Measurements from ENCODE around the gene CCDC69. TPM values are rescaled to one million over a fixed set of nuclear protein-coding genes. Genes with fewer than 3 reads are reported as not detected.

The CCDC69 gene
- total RNA-seq, 1 donor from 2014 or later, result 167 TPM

GRCh38 chr5:151155775-151156506 is 68.0 kb downstream of the CCDC69 start:
- no peaks in the 10 kb centered on the region for H3K27me3 ChIP-seq (ENCODE audit: low read depth)
- intact Hi-C loops (cut with micrococcal nuclease), result no loop called here
- no peaks in the 10 kb centered on the region for H3K9me3 ChIP-seq (replicated peaks)
- H3K4me3 ChIP-seq, result peak overlapping the region; percentile 88
- peaks cover 77% of the 10 kb centered on the region for H3K4me1 ChIP-seq
- peak overlapping the region; percentile 93 for H3K27ac ChIP-seq (replicated peaks)
- no peaks in the 10 kb centered on the region for H3K36me3 ChIP-seq
- DNase-seq, result no peak
- TF ChIP-seq CTCF (IDR thresholded peaks at IDR 0.05; ENCODE audit: borderline replicate concordance), result no peak

- no peak for TF ChIP-seq CTCF (IDR thresholded peaks at IDR 0.05; ENCODE audit: borderline replicate concordance)
- Histone ChIP-seq H3K27me3 (ENCODE audit: low read depth) (no peaks in the 10 kb centered on the region), H3K4me1 (peaks cover 84% of the 10 kb centered on the region), H3K27ac (replicated peaks) (peak overlapping the region; percentile 93), H3K9me3 (replicated peaks) (no peaks in the 10 kb centered on the region), H3K36me3 (no peaks in the 10 kb centered on the region), H3K4me3 (peak overlapping the region; percentile 88)
- no peak for DNase-seq
- intact Hi-C loops (cut with micrococcal nuclease), result no loop called here
Measured at GRCh38 chr5:151154931-151155774, 68.7 kb downstream of the CCDC69 start.

GRCh38 chr5:151153766-151154272 is 70.1 kb downstream of the CCDC69 start:
- peak overlapping the region; percentile 93 for H3K27ac ChIP-seq (replicated peaks)
- no peak for TF ChIP-seq CTCF (IDR thresholded peaks at IDR 0.05; ENCODE audit: borderline replicate concordance)

GRCh38 chr5:151153300-151153699 is 70.6 kb downstream of the CCDC69 start:
- no peak overlapping the region for H3K4me3 ChIP-seq
- H3K4me1 ChIP-seq, result peaks cover 95% of the 10 kb centered on the region
- peak overlapping the region; percentile 11 for H3K27ac ChIP-seq (replicated peaks)
- TF ChIP-seq CTCF (IDR thresholded peaks at IDR 0.05; ENCODE audit: borderline replicate concordance), result no peak
- no peaks in the 10 kb centered on the region for H3K36me3 ChIP-seq
- H3K27me3 ChIP-seq (ENCODE audit: low read depth), result no peaks in the 10 kb centered on the region
- no peak for DNase-seq
- intact Hi-C loops (cut with micrococcal nuclease), result no loop called here
- H3K9me3 ChIP-seq (replicated peaks), result no peaks in the 10 kb centered on the region

More at GRCh38 chr5:151153766-151154272, 70.1 kb downstream of the CCDC69 start:
- Histone ChIP-seq H3K36me3 (no peaks in the 10 kb centered on the region), H3K27me3 (ENCODE audit: low read depth) (no peaks in the 10 kb centered on the region), H3K4me3 (no peak overlapping the region), H3K9me3 (replicated peaks) (no peaks in the 10 kb centered on the region), H3K4me1 (peaks cover 95% of the 10 kb centered on the region)
- intact Hi-C loops (cut with micrococcal nuclease), result no loop called here
- no peak for DNase-seq

GRCh38 chr5:151151793-151152192 is 72.1 kb downstream of the CCDC69 start:
- Histone ChIP-seq H3K27ac (replicated peaks) (peak overlapping the region; percentile 65), H3K4me3 (no peak overlapping the region), H3K9me3 (replicated peaks) (no peaks in the 10 kb centered on the region), H3K36me3 (peaks cover 12% of the 10 kb centered on the region), H3K4me1 (peaks cover 92% of the 10 kb centered on the region), H3K27me3 (ENCODE audit: low read depth) (no peaks in the 10 kb centered on the region)
- no peak for DNase-seq
- no peak for TF ChIP-seq CTCF (IDR thresholded peaks at IDR 0.05; ENCODE audit: borderline replicate concordance)
- intact Hi-C loops (cut with micrococcal nuclease), result no loop called here
